ENCODE data around the gene SARS2. TPM values are rescaled to one million over a fixed set of nuclear protein-coding genes. Genes with fewer than 3 reads are reported as not detected.

SARS2 gene
- total RNA-seq, 2 donors from 2014 or later = 53.2 to 60.2 TPM

DNA sequence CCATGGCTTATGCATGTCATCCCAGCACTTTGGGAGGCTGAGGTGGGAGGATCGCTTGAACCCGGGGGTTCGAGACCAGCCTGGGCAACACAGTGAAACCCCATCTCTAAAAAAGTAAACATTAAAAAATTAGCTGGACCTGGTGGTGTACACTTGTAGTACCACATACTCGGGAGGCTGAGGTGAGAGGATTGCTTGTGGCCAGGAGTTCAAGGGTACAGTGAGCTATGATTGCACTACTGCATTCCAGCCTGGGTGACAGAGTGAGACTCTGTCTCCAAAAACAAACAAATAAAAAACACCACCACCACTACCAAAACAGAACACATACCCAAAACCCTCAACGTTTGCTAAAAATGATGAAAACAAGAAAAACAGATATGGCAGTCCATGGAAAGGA, 29.1 kb upstream of the SARS2 start:
- Mint-ChIP-seq H3K36me3 (ENCODE audit: low read depth) (peaks cover 31% of the 10 kb centered on the region), H3K4me3 (no peak overlapping the region), H3K27me3 (ENCODE audit: insufficient read depth) (no peaks in the 10 kb centered on the region), H3K4me1 (peaks cover 2% of the 10 kb centered on the region), H3K9me3 (peaks cover 16% of the 10 kb centered on the region), H3K27ac (no peak overlapping the region)
- Histone ChIP-seq H3K27me3 (ENCODE audit: control insufficient read depth, insufficient read depth, low read length, poor library complexity, severe bottlenecking) (no peaks in the 10 kb centered on the region), H3K9ac (ENCODE audit: extremely low read depth, low read length, poor library complexity, severe bottlenecking) (no peak overlapping the region), H3K9me3 (ENCODE audit: control insufficient read depth, low read length) (peaks cover 17% of the 10 kb centered on the region), H3K4me3 (ENCODE audit: low read length) (no peak overlapping the region), H3K36me3 (ENCODE audit: control insufficient read depth, insufficient read depth, low read length) (peaks cover 10% of the 10 kb centered on the region), H3K27ac (ENCODE audit: low read depth, low read length) (no peak overlapping the region), H3K4me1 (ENCODE audit: control insufficient read depth, insufficient read depth, low read length) (no peaks in the 10 kb centered on the region)
- TF ChIP-seq, protein P1, sequence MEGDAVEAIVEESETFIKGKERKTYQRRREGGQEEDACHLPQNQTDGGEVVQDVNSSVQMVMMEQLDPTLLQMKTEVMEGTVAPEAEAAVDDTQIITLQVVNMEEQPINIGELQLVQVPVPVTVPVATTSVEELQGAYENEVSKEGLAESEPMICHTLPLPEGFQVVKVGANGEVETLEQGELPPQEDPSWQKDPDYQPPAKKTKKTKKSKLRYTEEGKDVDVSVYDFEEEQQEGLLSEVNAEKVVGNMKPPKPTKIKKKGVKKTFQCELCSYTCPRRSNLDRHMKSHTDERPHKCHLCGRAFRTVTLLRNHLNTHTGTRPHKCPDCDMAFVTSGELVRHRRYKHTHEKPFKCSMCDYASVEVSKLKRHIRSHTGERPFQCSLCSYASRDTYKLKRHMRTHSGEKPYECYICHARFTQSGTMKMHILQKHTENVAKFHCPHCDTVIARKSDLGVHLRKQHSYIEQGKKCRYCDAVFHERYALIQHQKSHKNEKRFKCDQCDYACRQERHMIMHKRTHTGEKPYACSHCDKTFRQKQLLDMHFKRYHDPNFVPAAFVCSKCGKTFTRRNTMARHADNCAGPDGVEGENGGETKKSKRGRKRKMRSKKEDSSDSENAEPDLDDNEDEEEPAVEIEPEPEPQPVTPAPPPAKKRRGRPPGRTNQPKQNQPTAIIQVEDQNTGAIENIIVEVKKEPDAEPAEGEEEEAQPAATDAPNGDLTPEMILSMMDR (conservative IDR thresholded peaks at IDR 0.05) = no peak
- no peak for DNase-seq
- 90 to 94% methylated on average over 2 to 5 of the region's 5 CpGs for WGBS, 2 experiments (ENCODE audit: insufficient coverage in 1 of 2, insufficient read length in 1 of 2)

DNA sequence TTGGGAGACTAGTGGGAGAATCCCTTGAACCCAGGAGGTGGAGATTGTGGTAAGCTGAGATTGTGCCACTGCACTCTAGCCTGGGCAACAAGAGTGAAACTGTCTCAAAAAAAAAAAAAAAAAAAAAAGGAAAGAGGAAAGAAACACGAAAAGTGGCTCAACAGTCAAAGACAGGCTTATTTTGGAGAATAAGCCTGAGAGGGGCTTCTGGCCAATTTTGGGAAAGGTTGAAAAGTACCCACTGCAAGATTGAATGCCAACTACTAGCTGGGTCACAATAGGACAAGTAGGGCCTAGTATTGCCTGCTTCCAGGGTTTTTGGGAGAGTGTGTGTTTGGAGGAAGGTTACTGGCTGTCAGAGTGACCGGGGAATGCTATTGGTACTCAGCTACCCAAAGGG, 27.7 kb upstream of the SARS2 start:
- no peaks in the 10 kb centered on the region for H3K27me3 Mint-ChIP-seq (ENCODE audit: insufficient read depth)
- peaks cover 9% of the 10 kb centered on the region for H3K4me1 Mint-ChIP-seq
- no peak for DNase-seq
- no peaks in the 10 kb centered on the region for H3K27me3 ChIP-seq (ENCODE audit: control insufficient read depth, insufficient read depth, low read length, poor library complexity, severe bottlenecking)
- no peak overlapping the region for H3K9ac ChIP-seq (ENCODE audit: extremely low read depth, low read length, poor library complexity, severe bottlenecking)
- no peak overlapping the region for H3K27ac Mint-ChIP-seq
- H3K27ac ChIP-seq (ENCODE audit: low read depth, low read length) = no peak overlapping the region
- H3K36me3 ChIP-seq (ENCODE audit: control insufficient read depth, insufficient read depth, low read length) = peaks cover 4% of the 10 kb centered on the region
- H3K4me3 ChIP-seq (ENCODE audit: low read length) = no peak overlapping the region
- peaks cover 23% of the 10 kb centered on the region for H3K36me3 Mint-ChIP-seq (ENCODE audit: low read depth)
- WGBS, 2 experiments (ENCODE audit: insufficient coverage in 1 of 2, insufficient read length in 1 of 2) = 83 to 100% methylated on average over 1 to 2 of the region's 2 CpGs
- H3K4me3 Mint-ChIP-seq = no peak overlapping the region
- H3K9me3 ChIP-seq (ENCODE audit: control insufficient read depth, low read length) = peaks cover 17% of the 10 kb centered on the region
- no peaks in the 10 kb centered on the region for H3K4me1 ChIP-seq (ENCODE audit: control insufficient read depth, insufficient read depth, low read length)
- H3K9me3 Mint-ChIP-seq = peaks cover 16% of the 10 kb centered on the region
- TF ChIP-seq, protein P1 (conservative IDR thresholded peaks at IDR 0.05) = no peak

DNA sequence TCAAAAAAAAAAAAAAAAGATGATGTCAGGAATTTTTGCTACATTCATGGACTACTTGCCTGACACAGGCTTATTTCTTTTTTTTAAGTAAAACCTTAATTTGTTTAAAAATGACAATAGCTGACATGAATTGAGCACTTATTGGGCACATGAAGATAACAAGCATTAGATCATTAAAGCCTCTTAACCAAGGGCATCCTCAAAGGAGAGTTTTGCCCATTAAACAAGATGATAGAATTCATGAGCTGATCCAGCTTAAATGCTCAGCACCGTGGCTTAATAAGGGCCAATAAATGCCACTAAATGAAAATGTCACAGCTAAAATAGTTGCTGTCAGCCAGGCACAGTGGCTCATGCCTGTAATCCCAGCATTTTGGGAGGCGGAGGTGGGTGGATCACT, 25.7 kb upstream of the SARS2 start:
- 97 to 100% methylated on average over 2 of the region's 2 CpGs for WGBS, 2 experiments (ENCODE audit: insufficient coverage in 1 of 2, insufficient read length in 1 of 2)
- Histone ChIP-seq H3K27me3 (ENCODE audit: control insufficient read depth, insufficient read depth, low read length, poor library complexity, severe bottlenecking) (no peaks in the 10 kb centered on the region), H3K27ac (ENCODE audit: low read depth, low read length) (no peak overlapping the region), H3K4me1 (ENCODE audit: control insufficient read depth, insufficient read depth, low read length) (no peaks in the 10 kb centered on the region), H3K9ac (ENCODE audit: extremely low read depth, low read length, poor library complexity, severe bottlenecking) (no peak overlapping the region), H3K4me3 (ENCODE audit: low read length) (no peak overlapping the region), H3K9me3 (ENCODE audit: control insufficient read depth, low read length) (peaks cover 17% of the 10 kb centered on the region), H3K36me3 (ENCODE audit: control insufficient read depth, insufficient read depth, low read length) (peaks cover 4% of the 10 kb centered on the region)
- peaks cover 16% of the 10 kb centered on the region for H3K9me3 Mint-ChIP-seq
- no peak for DNase-seq
- TF ChIP-seq, protein P1 (conservative IDR thresholded peaks at IDR 0.05) = no peak
- H3K27ac Mint-ChIP-seq = no peak overlapping the region
- H3K4me3 Mint-ChIP-seq = no peak overlapping the region
- H3K4me1 Mint-ChIP-seq = peaks cover 12% of the 10 kb centered on the region
- H3K36me3 Mint-ChIP-seq (ENCODE audit: low read depth) = peaks cover 30% of the 10 kb centered on the region
- peaks cover 12% of the 10 kb centered on the region for H3K27me3 Mint-ChIP-seq (ENCODE audit: insufficient read depth)
